Fibroblast of lung (primary cell): ENCODE results near the gene VRK2.

Experiments used
- EZH2 ChIP-seq: IDR thresholded peaks from 2 replicates; pipeline ENCODE4 v1.5.1; 2012; ENCODE audit warnings: low read length, control low read depth, mild to moderate bottlenecking; ENCODE audit errors: missing control alignments
- TF ChIP-seq, protein P1 (sequence below), 2 donors: IDR thresholded peaks in 1 of 2; conservative IDR thresholded peaks in 1 of 2; 1 replicate in 1 of 2; 2 replicates in 1 of 2; pipeline ENCODE4 v1.5.1; 2011 to 2012; ENCODE audit warnings: low read length in 2 of 2, control low read depth in 1 of 2, inconsistent platforms in 1 of 2, low read depth in 1 of 2, mild to moderate bottlenecking in 1 of 2

GRCh38 chr2:58135861-58136260, 89.3 kb downstream of the VRK2 start:
- TF ChIP-seq, protein P1, sequence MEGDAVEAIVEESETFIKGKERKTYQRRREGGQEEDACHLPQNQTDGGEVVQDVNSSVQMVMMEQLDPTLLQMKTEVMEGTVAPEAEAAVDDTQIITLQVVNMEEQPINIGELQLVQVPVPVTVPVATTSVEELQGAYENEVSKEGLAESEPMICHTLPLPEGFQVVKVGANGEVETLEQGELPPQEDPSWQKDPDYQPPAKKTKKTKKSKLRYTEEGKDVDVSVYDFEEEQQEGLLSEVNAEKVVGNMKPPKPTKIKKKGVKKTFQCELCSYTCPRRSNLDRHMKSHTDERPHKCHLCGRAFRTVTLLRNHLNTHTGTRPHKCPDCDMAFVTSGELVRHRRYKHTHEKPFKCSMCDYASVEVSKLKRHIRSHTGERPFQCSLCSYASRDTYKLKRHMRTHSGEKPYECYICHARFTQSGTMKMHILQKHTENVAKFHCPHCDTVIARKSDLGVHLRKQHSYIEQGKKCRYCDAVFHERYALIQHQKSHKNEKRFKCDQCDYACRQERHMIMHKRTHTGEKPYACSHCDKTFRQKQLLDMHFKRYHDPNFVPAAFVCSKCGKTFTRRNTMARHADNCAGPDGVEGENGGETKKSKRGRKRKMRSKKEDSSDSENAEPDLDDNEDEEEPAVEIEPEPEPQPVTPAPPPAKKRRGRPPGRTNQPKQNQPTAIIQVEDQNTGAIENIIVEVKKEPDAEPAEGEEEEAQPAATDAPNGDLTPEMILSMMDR (conservative IDR thresholded peaks at IDR 0.05 in 1 of 2, IDR thresholded peaks at IDR 0.05 in 1 of 2; ENCODE audit: low read depth in 1 of 2, low read length in 2 of 2): no peak
- TF ChIP-seq EZH2: no peak
